Smooth muscle cell (in vitro differentiated cells): ENCODE data around the gene TP53TG3C. TPM values are rescaled to one million over a fixed set of nuclear protein-coding genes. Genes with fewer than 3 reads are reported as not detected.
"Not testable (repeated sequence)": the region's sequence is repeated elsewhere in the genome, so short reads cannot be mapped to it uniquely, and the experiment has no call there.

Experiments used
- DNase-seq: peaks from one replicate; lab custom pipeline; 2025; ENCODE audit not compliant: unreplicated experiment; lab: John Stamatoyannopoulos, UW
- H2AFZ ChIP-seq: fragments of 200-600 bp; sonication (generic); 2 replicates; pipeline ENCODE4 v1.6.0; 2016; ENCODE audit warnings: antibody characterized with exemption, low read depth, mild to moderate bottlenecking
- H3F3A ChIP-seq: fragments of 200-600 bp; sonication (generic); 2 replicates; pipeline ENCODE4 v1.6.0; 2017; ENCODE audit warnings: antibody characterized with exemption, low read depth
- H3K27ac ChIP-seq: fragments of 200-600 bp; sonication (generic); 2 replicates; pipeline ENCODE4 v1.5.1; 2016; ENCODE audit warnings: low read depth, mild to moderate bottlenecking
- H3K27me3 ChIP-seq: fragments of 200-600 bp; sonication (generic); 2 replicates; pipeline ENCODE4 v1.6.1; 2016; ENCODE audit warnings: low read depth, mild to moderate bottlenecking
- H3K36me3 ChIP-seq: fragments of 200-600 bp; sonication (generic); 2 replicates; pipeline ENCODE4 v1.5.1; 2016; ENCODE audit warnings: low read depth
- H3K4me1 ChIP-seq: fragments of 200-600 bp; sonication (generic); 2 replicates; pipeline ENCODE4 v1.5.1; 2016; ENCODE audit warnings: low read depth
- H3K4me2 ChIP-seq: fragments of 200-600 bp; sonication (generic); 2 replicates; pipeline ENCODE4 v1.6.0; 2016; ENCODE audit warnings: mild to moderate bottlenecking
- H3K4me3 ChIP-seq: fragments of 200-600 bp; sonication (generic); 2 replicates; pipeline ENCODE4 v1.5.1; 2016; ENCODE audit warnings: mild to moderate bottlenecking
- H3K79me2 ChIP-seq: fragments of 200-600 bp; sonication (generic); 2 replicates; pipeline ENCODE4 v1.6.0; 2016; ENCODE audit warnings: low read depth, mild to moderate bottlenecking
- H3K9ac ChIP-seq: fragments of 200-600 bp; sonication (generic); 2 replicates; pipeline ENCODE4 v1.6.0; 2016; ENCODE audit warnings: low read depth
- H3K9me3 ChIP-seq: fragments of 200-600 bp; sonication (generic); replicated peaks from 2 replicates; pipeline ENCODE4 v1.5.1; 2016; ENCODE audit warnings: low read depth
- H4K20me1 ChIP-seq: fragments of 200-600 bp; sonication (generic); 2 replicates; pipeline ENCODE4 v1.6.0; 2016; ENCODE audit warnings: low read depth
- WGBS: methylation state at CpG from one replicate; pipeline ENCODE4 v1.1.7; 2016; ENCODE audit warnings: low lambda C conversion rate; 5-methylcytosine and 5-hydroxymethylcytosine counted together
- polyA plus RNA-seq: library from polyadenylated mRNA; unstranded; fragments of >200 nt; fragmentation: Nextera tagmentation; extraction: Ambion mirVana; gene quantifications from 2 replicates; pipeline ENCODE4 v1.2.1, GENCODE V29; 2016
- small RNA-seq: library from RNA; depleted of rRNA; stranded (forward); fragments of <200 nt; gene quantifications from one replicate; pipeline ENCODE3, GENCODE V24; 2014
- total RNA-seq: library from RNA; depleted of rRNA; stranded (reverse); fragments of >200 nt; gene quantifications from 2 replicates; pipeline ENCODE4 v1.2.3, GENCODE V29; 2014

TP53TG3C gene
- total RNA-seq = not detected in 2 replicates
- not detected in 2 replicates for polyA plus RNA-seq

- H2AFZ ChIP-seq, DNase-seq, H3K4me2 ChIP-seq, H3F3A ChIP-seq, H3K9ac ChIP-seq, H4K20me1 ChIP-seq, H3K4me1 ChIP-seq, H3K27me3 ChIP-seq, H3K4me3 ChIP-seq, H3K79me2 ChIP-seq, H3K36me3 ChIP-seq, H3K27ac ChIP-seq, H3K9me3 ChIP-seq: not testable (repeated sequence)
- WGBS = no CpG with 5 or more reads among the region's 25 CpGs
Measured at GRCh38 chr16:33193926-33194325, at the start of gene TP53TG3C. Gene TP53TG3C (plus strand): TSS chr16:33194226. CDS start chr16:33194294, 68 bp downstream.

Small RNAs within 50 kb of the gene (small RNA-seq; reads per million reads assigned to genes)
- gene AC138869.1 = not detected

Other genes starting within 250 kb of the TP53TG3C start
- not detected in 2 replicates for gene TP53TG3E, start 110.1 kb downstream of the TP53TG3C start, total RNA-seq
- gene TP53TG3E, start 110.1 kb downstream of the TP53TG3C start, polyA plus RNA-seq = not detected in 2 replicates
- not detected in 2 replicates for gene TP53TG3B, start 166.6 kb downstream of the TP53TG3C start, total RNA-seq
- not detected in 2 replicates for gene TP53TG3B, start 166.6 kb downstream of the TP53TG3C start, polyA plus RNA-seq